Vagina (tissue), 2 donors: ENCODE measurements around the gene GNG3. TPM values are rescaled to one million over a fixed set of nuclear protein-coding genes. Genes with fewer than 3 reads are reported as not detected.

Experiments used
- DNase-seq, 2 donors: peaks; one replicate each; pipeline ENCODE4 v3.0.0-alpha.2; 2017; ENCODE audit errors: extremely low spot score in 2 of 2
- H3K27ac ChIP-seq: fragments of 200-600 bp; sonication (generic); one replicate; pipeline ENCODE4 v1.5.1; 2019
- H3K27me3 ChIP-seq: fragments of 200-600 bp; sonication (generic); one replicate; pipeline ENCODE4 v1.5.1; 2019
- H3K36me3 ChIP-seq, 2 donors: fragments of 200-600 bp; sonication (generic); one replicate each; pipeline ENCODE4 v1.5.1; 2017 to 2019
- H3K4me1 ChIP-seq: fragments of 200-600 bp; sonication (generic); one replicate; pipeline ENCODE4 v1.5.1; 2019
- H3K4me3 ChIP-seq, 2 donors: fragments of 200-600 bp; sonication (generic); 1 replicate in 1 of 2; 2 replicates in 1 of 2; pipeline ENCODE4 v1.5.1; 2016 to 2019
- H3K9me3 ChIP-seq: fragments of 200-600 bp; sonication (generic); one replicate; pipeline ENCODE4 v1.5.1; 2019
- POLR2A ChIP-seq, 2 donors: fragments of 450-650 bp; IDR thresholded peaks; one replicate each; pipeline ENCODE4 v1.6.1; 2017; ENCODE audit warnings: antibody characterized with exemption in 2 of 2, mild to moderate bottlenecking in 2 of 2, moderate library complexity in 2 of 2
- POLR2AphosphoS5 ChIP-seq, 2 donors: sonication (generic); formaldehyde crosslinking; IDR thresholded peaks; one replicate each; pipeline ENCODE4 v1.9.0; 2017; ENCODE audit warnings: antibody characterized with exemption in 2 of 2, mild to moderate bottlenecking in 2 of 2, low read depth in 1 of 2; ENCODE audit not compliant: insufficient read depth in 1 of 2
- intact Hi-C: fragments of 100-400 bp; cut with DNase I; formaldehyde crosslinking; loops from one replicate; pipeline ENCODE4 v1.15.1; 2023
- total RNA-seq: library from RNA; depleted of rRNA; stranded (reverse); fragments of >200 nt; gene quantifications from one replicate; pipeline ENCODE4 v1.2.3, GENCODE V29; 2016
- TF ChIP-seq, protein P1 (sequence below), 3 experiments: fragments of 450-650 bp in 2 of 3; fragments of 200-600 bp in 1 of 3; sonication (generic) in 1 of 3; IDR thresholded peaks; one replicate each; pipeline ENCODE4 v1.5.1; 2017 to 2019; ENCODE audit warnings: antibody characterized with exemption in 3 of 3, mild to moderate bottlenecking in 2 of 3, moderate library complexity in 2 of 3

Gene GNG3
- total RNA-seq, 1 donor from 2014 or later = 2.5 TPM

DNA sequence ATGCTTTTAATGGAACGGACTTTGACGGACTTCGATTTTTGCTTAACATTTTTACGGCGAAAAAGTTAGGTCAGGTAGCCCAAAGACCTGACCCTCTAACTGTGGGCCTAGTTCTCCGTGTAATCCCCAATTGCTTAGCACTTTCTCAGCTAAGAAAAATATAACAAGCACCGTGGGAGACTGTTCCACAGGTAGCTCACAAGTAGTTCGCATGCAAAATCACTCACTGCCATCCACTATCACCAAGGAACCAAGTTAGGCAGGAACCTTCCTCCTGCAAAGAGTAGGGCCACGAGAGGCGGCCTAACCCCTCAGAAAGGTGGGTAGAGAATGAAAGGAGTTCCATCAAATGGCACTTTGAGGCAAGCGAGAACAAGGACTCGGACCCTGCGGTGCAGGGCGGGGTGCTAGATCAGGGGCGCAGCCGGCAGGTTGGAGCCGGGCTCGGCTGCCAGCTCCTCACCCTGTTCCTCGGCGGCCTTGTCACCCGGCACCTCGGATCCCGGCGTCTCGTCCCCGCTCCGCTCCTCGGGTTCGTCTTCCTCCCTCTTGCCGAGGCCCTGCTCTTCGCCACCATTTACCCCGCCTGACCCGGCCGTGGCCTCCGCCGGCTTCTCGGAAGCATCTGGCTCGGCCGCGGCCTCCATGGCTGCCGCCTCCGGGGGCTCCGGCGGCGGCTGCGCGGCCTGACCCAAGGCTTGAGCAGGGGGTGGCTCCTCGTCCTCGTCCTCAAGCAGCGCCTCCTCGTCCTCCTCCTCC is 18.9 kb downstream of the GNG3 start:
- peaks cover 5 to 27% of the 10 kb centered on the region in 2 donors for H3K36me3 ChIP-seq
- peak overlapping the region; percentile 93 for H3K27ac ChIP-seq
- no peak for DNase-seq
- H3K4me1 ChIP-seq = peaks cover 56% of the 10 kb centered on the region
- no peaks in the 10 kb centered on the region for H3K9me3 ChIP-seq
- no peaks in the 10 kb centered on the region for H3K27me3 ChIP-seq
- intact Hi-C loops = loop anchor here (5.0 kb wide), 1 partner anchor 46 kb away; the partner anchor contains the start of gene TAF6L
- H3K4me3 ChIP-seq = peak overlapping the region; percentile 71 to 90
- TF ChIP-seq POLR2AphosphoS5 (IDR thresholded peaks at IDR 0.05; ENCODE audit: insufficient read depth in 1 of 2, low read depth in 1 of 2) (no peak), POLR2A (IDR thresholded peaks at IDR 0.05) (no peak)
- TF ChIP-seq, protein P1, sequence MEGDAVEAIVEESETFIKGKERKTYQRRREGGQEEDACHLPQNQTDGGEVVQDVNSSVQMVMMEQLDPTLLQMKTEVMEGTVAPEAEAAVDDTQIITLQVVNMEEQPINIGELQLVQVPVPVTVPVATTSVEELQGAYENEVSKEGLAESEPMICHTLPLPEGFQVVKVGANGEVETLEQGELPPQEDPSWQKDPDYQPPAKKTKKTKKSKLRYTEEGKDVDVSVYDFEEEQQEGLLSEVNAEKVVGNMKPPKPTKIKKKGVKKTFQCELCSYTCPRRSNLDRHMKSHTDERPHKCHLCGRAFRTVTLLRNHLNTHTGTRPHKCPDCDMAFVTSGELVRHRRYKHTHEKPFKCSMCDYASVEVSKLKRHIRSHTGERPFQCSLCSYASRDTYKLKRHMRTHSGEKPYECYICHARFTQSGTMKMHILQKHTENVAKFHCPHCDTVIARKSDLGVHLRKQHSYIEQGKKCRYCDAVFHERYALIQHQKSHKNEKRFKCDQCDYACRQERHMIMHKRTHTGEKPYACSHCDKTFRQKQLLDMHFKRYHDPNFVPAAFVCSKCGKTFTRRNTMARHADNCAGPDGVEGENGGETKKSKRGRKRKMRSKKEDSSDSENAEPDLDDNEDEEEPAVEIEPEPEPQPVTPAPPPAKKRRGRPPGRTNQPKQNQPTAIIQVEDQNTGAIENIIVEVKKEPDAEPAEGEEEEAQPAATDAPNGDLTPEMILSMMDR (IDR thresholded peaks at IDR 0.05) = no peak

DNA sequence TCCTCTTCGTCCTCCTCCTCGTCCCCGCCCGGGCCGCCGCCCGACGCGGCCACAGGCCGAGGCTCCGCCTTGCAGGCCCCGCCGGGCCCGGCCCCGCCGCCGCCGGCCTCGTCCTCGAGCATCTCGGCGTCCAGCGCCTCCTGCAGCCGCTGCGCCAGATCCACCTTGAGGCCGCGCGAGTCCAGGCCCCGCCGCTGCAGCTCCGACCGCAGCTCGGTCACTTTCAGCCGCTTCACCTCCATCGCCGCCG is 19.4 kb downstream of the GNG3 start:
- Histone ChIP-seq H3K27me3 (no peaks in the 10 kb centered on the region), H3K36me3 (peaks cover 5 to 22% of the 10 kb centered on the region in 2 donors)

DNA sequence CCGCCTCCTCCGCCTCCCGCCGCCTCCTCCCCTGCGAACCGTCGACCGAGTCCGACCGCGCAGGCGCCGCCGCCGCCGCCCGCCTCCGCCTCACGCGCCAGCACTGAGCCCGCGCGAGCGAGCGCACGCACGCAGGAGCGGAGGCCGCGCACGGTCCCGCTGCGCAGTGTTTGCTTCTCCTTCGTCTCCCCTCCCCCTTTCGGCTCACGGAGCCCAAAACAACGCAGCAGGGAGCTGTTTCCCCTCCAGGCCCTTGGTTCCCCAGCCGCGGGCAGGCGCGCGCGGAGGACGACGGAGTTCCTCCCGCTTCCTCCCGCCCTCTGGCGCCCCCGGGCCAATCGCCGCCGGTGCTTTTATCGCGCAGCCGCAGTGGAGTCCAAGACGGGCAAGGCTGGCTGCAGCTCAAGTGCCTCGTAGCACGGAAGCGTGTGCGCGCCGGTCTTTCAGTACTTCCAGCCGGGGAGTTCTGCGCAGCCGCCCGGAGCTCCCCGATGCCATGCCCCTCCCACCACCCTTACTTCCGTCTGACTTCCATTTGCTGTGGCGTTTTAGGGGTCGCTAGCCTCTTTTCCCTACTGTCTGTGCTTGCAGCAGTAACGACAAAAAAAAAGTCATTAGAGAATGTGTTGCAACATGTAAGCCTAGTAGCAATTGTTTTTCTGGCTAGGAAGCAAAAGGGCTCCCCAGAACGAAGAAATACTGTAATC is 19.8 kb downstream of the GNG3 start, which contains the start of gene HNRNPUL2:
Gene HNRNPUL2 (minus strand): TSS at position 293 of the 707 bp plus-strand sequence. CDS start 301 bp downstream, outside the sequence.
- H3K9me3 ChIP-seq = no peaks in the 10 kb centered on the region
- intact Hi-C loops = loop anchor here (5.0 kb wide), 1 partner anchor 45 kb away; the partner anchor contains the start of gene TAF6L
- TF ChIP-seq POLR2A (IDR thresholded peaks at IDR 0.05) (peak in 1 of 2 donors; percentile 88), POLR2AphosphoS5 (IDR thresholded peaks at IDR 0.05; ENCODE audit: insufficient read depth in 1 of 2, low read depth in 1 of 2) (peak; percentile 77 to 97)
- TF ChIP-seq, protein P1 (IDR thresholded peaks at IDR 0.05) = no peak
- H3K27ac ChIP-seq = peak within 1 kb of the TSS; percentile 93
- H3K4me1 ChIP-seq = peaks cover 58% of the 10 kb centered on the region
- peak within 1 kb of the TSS; percentile 71 to 90 for H3K4me3 ChIP-seq
- DNase-seq = peak in 1 of 2 donors; percentile 98
- H3K27me3 ChIP-seq = no peaks in the 10 kb centered on the region
- H3K36me3 ChIP-seq = peaks cover 3 to 18% of the 10 kb centered on the region in 2 donors

More for the DNA sequence above, 19.4 kb downstream of the GNG3 start:
- Histone ChIP-seq H3K27ac (peak overlapping the region; percentile 93), H3K4me3 (peak overlapping the region; percentile 71 to 90), H3K9me3 (no peaks in the 10 kb centered on the region), H3K4me1 (peaks cover 58% of the 10 kb centered on the region)
- intact Hi-C loops = loop anchor here (5.0 kb wide), 1 partner anchor 45 kb away; the partner anchor contains the start of gene TAF6L
- DNase-seq = no peak
- no peak for TF ChIP-seq POLR2AphosphoS5 (IDR thresholded peaks at IDR 0.05; ENCODE audit: insufficient read depth in 1 of 2, low read depth in 1 of 2)
- no peak for TF ChIP-seq POLR2A (IDR thresholded peaks at IDR 0.05)
- TF ChIP-seq, protein P1 (IDR thresholded peaks at IDR 0.05) = no peak

DNA sequence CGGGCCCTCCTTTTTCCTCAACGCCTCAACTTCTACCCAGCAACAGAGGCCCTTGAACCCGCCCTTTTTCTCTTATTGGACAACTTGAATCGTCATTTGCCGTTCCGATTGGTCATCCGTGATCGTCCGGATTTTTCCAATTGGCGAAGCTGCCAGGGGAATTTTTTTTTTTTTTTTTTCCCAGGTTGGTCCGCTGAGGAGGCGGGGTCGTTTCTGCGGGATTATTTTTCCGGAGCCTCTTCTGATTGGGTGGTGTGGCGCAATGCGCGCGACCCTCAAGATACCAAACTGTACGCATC is 20.3 kb downstream of the GNG3 start:
- TF ChIP-seq, protein P1 (IDR thresholded peaks at IDR 0.05) = no peak
- Histone ChIP-seq H3K36me3 (peaks cover 0 to 18% of the 10 kb centered on the region in 2 donors), H3K27me3 (no peaks in the 10 kb centered on the region), H3K27ac (peak overlapping the region; percentile 93), H3K4me3 (peak overlapping the region; percentile 71 to 90), H3K9me3 (no peaks in the 10 kb centered on the region), H3K4me1 (peaks cover 58% of the 10 kb centered on the region)
- intact Hi-C loops = loop anchor here (5.0 kb wide), 1 partner anchor 44 kb away; the partner anchor contains the start of gene TAF6L
- no peak for DNase-seq
